ENCODE results near the gene ANP32E.
"Not testable (repeated sequence)": the region's sequence is repeated elsewhere in the genome, so short reads cannot be mapped to it uniquely, and the experiment has no call there.

Gene ANP32E

GRCh38 chr1:150212070-150212469 lies 23.8 kb downstream of the ANP32E start:
- DNase-seq, result no peak

DNA sequence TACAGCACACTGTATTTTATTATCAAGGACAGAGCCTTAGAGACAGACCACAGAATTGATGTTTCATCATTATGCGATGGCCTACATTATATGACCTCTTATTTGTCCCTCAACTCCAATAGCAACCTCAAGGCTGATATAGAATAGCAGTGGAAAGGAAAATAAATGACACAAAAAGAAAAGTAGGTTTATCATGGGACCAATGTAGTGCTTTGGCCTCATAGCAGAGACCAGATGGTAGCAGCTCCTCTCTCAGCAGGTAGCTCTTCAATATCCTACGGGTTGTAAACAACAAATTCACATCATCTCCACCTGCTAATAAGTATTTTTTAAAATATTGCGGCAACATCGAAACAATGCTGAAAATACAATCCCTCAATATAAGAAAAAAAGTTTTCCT lies 25.2 kb downstream of the ANP32E start:
- DNase-seq, result no peak

- DNase-seq, result no peak
These were observed 25.8 kb downstream of the ANP32E start for GRCh38 chr1:150210091-150210490.

DNA sequence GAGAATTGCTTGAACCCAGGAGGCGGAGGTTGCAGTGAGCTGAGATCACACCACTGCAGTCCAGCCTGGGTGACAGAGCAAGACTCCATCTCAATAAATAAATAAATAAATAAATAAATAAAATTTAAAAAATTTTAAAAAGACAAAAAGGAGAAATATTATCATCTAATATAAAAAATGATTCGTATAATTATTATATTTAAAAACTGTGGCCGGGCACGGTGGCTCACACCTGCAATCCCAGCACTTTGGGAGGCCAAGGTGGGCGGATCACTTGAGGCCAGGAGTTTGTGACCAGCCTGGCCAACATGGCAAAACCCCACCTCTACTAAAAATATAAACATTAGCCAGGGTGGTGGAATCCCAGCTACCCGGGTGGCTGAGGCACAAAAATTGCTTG lies 27.5 kb downstream of the ANP32E start:
- DNase-seq, result not testable (repeated sequence)

GRCh38 chr1:150207281-150207971 lies 28.5 kb downstream of the ANP32E start:
- no peak for DNase-seq

GRCh38 chr1:150196417-150196816 lies 39.5 kb downstream of the ANP32E start:
- DNase-seq, result no peak

- DNase-seq, result no peak
These were observed 41.4 kb downstream of the ANP32E start for GRCh38 chr1:150194381-150195031.

GRCh38 chr1:150192012-150192411 lies 43.9 kb downstream of the ANP32E start:
- DNase-seq, result no peak

DNA sequence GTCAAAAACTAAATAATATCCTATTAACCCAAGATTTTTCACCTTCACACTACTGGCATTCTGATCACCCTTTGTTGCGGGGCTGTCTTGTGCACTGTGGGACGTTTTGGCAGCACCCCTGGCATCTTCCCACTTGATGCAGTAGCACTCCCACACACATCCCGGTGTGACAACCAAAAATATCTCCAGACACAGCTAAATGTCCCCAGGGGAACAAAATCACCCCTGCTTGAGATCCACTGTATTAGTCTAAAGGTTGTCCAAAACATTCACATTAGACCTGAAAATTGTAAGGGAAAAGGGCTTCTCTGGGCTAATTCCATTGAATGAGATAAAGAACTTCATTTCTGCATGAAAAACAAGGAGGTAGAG lies 48.4 kb downstream of the ANP32E start:
- DNase-seq, result no peak

- no peak for DNase-seq
These were observed 48.9 kb downstream of the ANP32E start for GRCh38 chr1:150186789-150187559.

GRCh38 chr1:150186438-150186788 lies 49.5 kb downstream of the ANP32E start:
- not testable (repeated sequence) for DNase-seq

DNA sequence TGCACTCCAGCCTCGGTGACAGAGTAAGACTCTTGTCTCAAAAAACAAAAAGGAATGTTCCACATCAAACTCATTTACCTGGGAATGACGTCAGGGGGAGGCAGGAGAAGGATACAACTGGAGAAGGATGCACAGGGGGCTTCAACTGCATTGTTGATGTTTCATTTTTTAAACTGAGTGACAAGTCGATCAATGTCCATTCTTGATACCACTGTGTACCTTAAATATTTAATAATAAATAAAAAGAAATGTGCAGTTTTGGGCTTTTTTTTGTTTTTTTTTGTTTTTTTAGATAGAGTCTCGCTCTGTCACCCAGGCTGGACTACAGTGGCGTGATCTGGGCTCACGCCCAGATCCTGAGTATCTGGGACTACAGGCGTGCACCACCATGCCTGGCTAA lies 50.4 kb downstream of the ANP32E start:
- DNase-seq, result no peak

DNA sequence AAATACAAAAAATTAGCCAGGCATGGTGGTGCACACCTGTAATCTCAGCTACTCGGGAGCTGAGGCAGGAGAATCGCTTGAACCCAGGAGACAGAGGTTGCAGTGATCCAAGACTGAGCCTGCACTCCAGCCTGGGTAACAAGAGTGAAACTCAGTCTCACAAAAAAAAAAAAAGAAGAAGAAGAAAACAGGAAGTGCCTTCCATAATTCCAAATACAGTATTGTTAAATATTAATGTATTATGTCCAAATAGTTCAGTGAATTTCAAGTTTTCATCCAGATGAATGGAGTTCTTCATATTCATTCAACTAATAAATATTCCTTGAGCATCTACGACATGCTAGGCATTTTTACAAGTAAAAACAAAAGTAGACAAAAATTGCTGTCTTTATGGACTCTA lies 52.9 kb downstream of the ANP32E start:
- no peak for DNase-seq

GRCh38 chr1:150182247-150182646 lies 53.7 kb downstream of the ANP32E start:
- no peak for DNase-seq

- DNase-seq, result no peak
These were observed 55.4 kb downstream of the ANP32E start for GRCh38 chr1:150180474-150180873.

GRCh38 chr1:150179867-150180266 lies 56.0 kb downstream of the ANP32E start:
- no peak for DNase-seq

GRCh38 chr1:150178548-150178947 lies 57.4 kb downstream of the ANP32E start:
- DNase-seq, result no peak

DNA sequence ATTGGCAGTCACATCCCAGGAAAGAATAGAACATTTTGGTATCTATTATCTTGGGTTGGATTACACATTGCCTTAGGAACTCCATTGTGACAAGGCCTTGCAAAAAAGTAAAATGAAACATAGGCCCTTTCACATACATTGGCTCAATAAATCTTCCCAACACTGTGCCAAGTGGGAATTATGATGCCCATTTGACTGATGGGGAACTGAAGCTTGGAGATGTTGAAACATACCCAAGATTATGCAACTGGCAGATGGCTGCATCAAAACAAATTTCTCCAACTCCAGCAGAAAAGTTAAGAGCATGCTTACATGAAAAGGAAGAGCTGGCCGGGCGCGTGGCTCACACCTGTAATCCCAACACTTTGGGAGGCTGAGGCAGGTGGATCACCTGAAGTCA lies 59.3 kb downstream of the ANP32E start:
- no peak for DNase-seq

DNA sequence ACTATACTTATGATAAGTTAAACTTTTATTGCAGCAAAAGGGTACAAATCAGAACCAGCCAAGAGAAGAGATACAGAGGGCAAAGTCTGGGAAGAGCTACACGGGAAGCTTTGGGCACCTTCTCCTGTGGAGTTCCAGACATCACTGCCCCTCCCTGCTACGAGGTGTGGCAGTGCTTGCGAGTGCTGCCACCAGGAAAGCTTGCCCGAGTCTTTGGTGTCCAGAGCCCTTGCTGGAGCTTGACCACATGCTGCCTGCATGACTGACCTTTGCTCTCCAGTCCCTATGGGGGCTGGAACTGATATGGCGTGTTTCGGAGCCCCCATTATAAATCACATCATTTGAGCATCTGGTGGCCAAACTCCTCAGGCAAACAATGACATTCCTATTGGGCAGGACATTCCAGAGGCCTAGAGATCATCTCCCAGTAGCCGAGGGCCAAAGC lies 62.7 kb downstream of the ANP32E start:
- DNase-seq, result no peak

GRCh38 chr1:150171801-150172200 lies 64.1 kb downstream of the ANP32E start:
- no peak for DNase-seq

GRCh38 chr1:150168960-150169601 lies 66.8 kb downstream of the ANP32E start:
- DNase-seq, result peak; percentile 76

Data from activated CD8-positive, alpha-beta memory T cell treated with anti-CD3 and anti-CD28 coated beads, Interleukin-2, amount 50 U/mL, for 48 hours (primary cell).